NCI-H146 treated with DMSO at 0.1 percent for 48 hours (cell line): ENCODE measurements around the gene TRPV6.

ENCODE experiments used
- DNase-seq: peaks from one replicate; lab custom pipeline; 2025; ENCODE audit not compliant: unreplicated experiment; lab: John Stamatoyannopoulos, UW

TRPV6 gene

GRCh38 chr7:142870147-142870559 is 15.4 kb downstream of the TRPV6 start:
- DNase-seq = no peak

- DNase-seq = no peak
Observed at GRCh38 chr7:142869434-142869833, 16.1 kb downstream of the TRPV6 start.

- no peak for DNase-seq
Observed at GRCh38 chr7:142868986-142869415, 16.5 kb downstream of the TRPV6 start.

- no peak for DNase-seq
Observed at GRCh38 chr7:142868188-142868985, 17.2 kb downstream of the TRPV6 start.

- no peak for DNase-seq
Observed at GRCh38 chr7:142867398-142868187, 18.0 kb downstream of the TRPV6 start.

GRCh38 chr7:142867097-142867378 is 18.5 kb downstream of the TRPV6 start:
- no peak for DNase-seq

GRCh38 chr7:142866361-142867096 is 19.0 kb downstream of the TRPV6 start:
- no peak for DNase-seq

GRCh38 chr7:142865766-142866165 is 19.8 kb downstream of the TRPV6 start:
- no peak for DNase-seq

- no peak for DNase-seq
Observed at GRCh38 chr7:142864980-142865747, 20.4 kb downstream of the TRPV6 start.

GRCh38 chr7:142863891-142864685 is 21.5 kb downstream of the TRPV6 start:
- no peak for DNase-seq

GRCh38 chr7:142862786-142863400 is 22.7 kb downstream of the TRPV6 start:
- no peak for DNase-seq

GRCh38 chr7:142862351-142862750 is 23.2 kb downstream of the TRPV6 start:
- no peak for DNase-seq

- DNase-seq = no peak
Observed at GRCh38 chr7:142860968-142861367, 24.6 kb downstream of the TRPV6 start.

GRCh38 chr7:142859829-142860228 is 25.7 kb downstream of the TRPV6 start:
- DNase-seq = no peak

- DNase-seq = no peak
Observed at GRCh38 chr7:142859411-142859810, 26.1 kb downstream of the TRPV6 start.

- DNase-seq = no peak
Observed at GRCh38 chr7:142857625-142858024, 27.9 kb downstream of the TRPV6 start.

GRCh38 chr7:142856565-142857245 is 28.8 kb downstream of the TRPV6 start:
- no peak for DNase-seq

- no peak for DNase-seq
Observed at GRCh38 chr7:142855756-142856564, 29.6 kb downstream of the TRPV6 start.
